HepG2 (cell line): ENCODE data around the gene SGF29. TPM values are rescaled to one million over a fixed set of nuclear protein-coding genes. Genes with fewer than 3 reads are reported as not detected.

Experiments
- ATAD3A ChIP-seq: sonication (generic); formaldehyde crosslinking; IDR thresholded peaks from 2 replicates; pipeline ENCODE4 v1.4.0; 2020; ENCODE audit warnings: missing genetic modification reagents
- CREB3 ChIP-seq: sonication (generic); formaldehyde crosslinking; IDR thresholded peaks from 2 replicates; pipeline ENCODE4 v1.5.0; 2020; ENCODE audit warnings: missing genetic modification reagents
- DDIT3 ChIP-seq: sonication (generic); formaldehyde crosslinking; IDR thresholded peaks from 2 replicates; pipeline ENCODE4 v1.4.0; 2020; ENCODE audit warnings: mild to moderate bottlenecking, missing genetic modification reagents
- DZIP1 ChIP-seq: sonication (generic); formaldehyde crosslinking; IDR thresholded peaks from 2 replicates; pipeline ENCODE4 v1.5.0; 2020; ENCODE audit warnings: mild to moderate bottlenecking, missing genetic modification reagents
- ERF ChIP-seq: IDR thresholded peaks from 2 replicates; pipeline ENCODE4 v1.6.1; 2018; ENCODE audit warnings: missing biosample characterization, missing genetic modification reagents
- FOXC1 ChIP-seq: sonication (generic); formaldehyde crosslinking; IDR thresholded peaks from 2 replicates; pipeline ENCODE4 v1.8.0; 2022; ENCODE audit warnings: mild to moderate bottlenecking, missing genetic modification reagents, borderline replicate concordance
- HNF4G ChIP-seq, 2 experiments: sonication (generic) in 1 of 2; formaldehyde crosslinking in 1 of 2; IDR thresholded peaks; 2 replicates each; pipeline versions ENCODE4 v1.4.0 to v1.6.1; 2011 to 2020; ENCODE audit warnings: borderline replicate concordance in 2 of 2, low read depth in 2 of 2, mild to moderate bottlenecking in 2 of 2, low read length in 1 of 2, missing genetic modification reagents in 1 of 2, moderate library complexity in 1 of 2
- JUN ChIP-seq: sonication (generic); formaldehyde crosslinking; IDR thresholded peaks from 2 replicates; pipeline ENCODE4 v1.4.0; 2020; ENCODE audit warnings: mild to moderate bottlenecking, missing genetic modification reagents
- MLLT10 ChIP-seq: sonication (generic); formaldehyde crosslinking; IDR thresholded peaks from 2 replicates; pipeline ENCODE4 v1.4.0; 2020; ENCODE audit warnings: missing genetic modification reagents
- POLR2AphosphoS5 ChIP-seq: IDR thresholded peaks from 2 replicates; pipeline ENCODE4 v1.6.1; 2012; ENCODE audit warnings: low read depth, low read length
- POLR2G ChIP-seq: fragments of 200-400 bp; formaldehyde crosslinking; IDR thresholded peaks from 2 replicates; pipeline ENCODE4 v1.6.1; 2018; ENCODE audit warnings: mild to moderate bottlenecking, low read depth, low read length, moderate library complexity
- RCOR2 ChIP-seq: IDR thresholded peaks from 2 replicates; pipeline ENCODE4 v1.6.1; 2016; ENCODE audit warnings: missing biosample characterization, missing genetic modification reagents
- SP5 ChIP-seq: IDR thresholded peaks from 2 replicates; pipeline ENCODE4 v1.6.1; 2016; ENCODE audit warnings: low read depth, borderline replicate concordance
- THAP11 ChIP-seq: IDR thresholded peaks from 2 replicates; pipeline ENCODE4 v1.6.1; 2016; ENCODE audit warnings: missing biosample characterization, missing genetic modification reagents
- THYN1 ChIP-seq: sonication (generic); formaldehyde crosslinking; IDR thresholded peaks from 2 replicates; pipeline ENCODE4 v1.8.1; 2023; ENCODE audit warnings: low read depth, mild to moderate bottlenecking, moderate library complexity, missing genetic modification reagents, borderline replicate concordance
- ZBTB37 ChIP-seq: sonication (generic); formaldehyde crosslinking; IDR thresholded peaks from 2 replicates; pipeline ENCODE4 v1.4.0; 2020; ENCODE audit warnings: mild to moderate bottlenecking, missing genetic modification reagents
- ZFP82 ChIP-seq: sonication (generic); formaldehyde crosslinking; IDR thresholded peaks from 2 replicates; pipeline ENCODE4 v1.5.1; 2020; ENCODE audit warnings: mild to moderate bottlenecking, missing genetic modification reagents, borderline replicate concordance
- ZFYVE20 ChIP-seq: sonication (generic); formaldehyde crosslinking; IDR thresholded peaks from 2 replicates; pipeline ENCODE4 v1.8.0; 2023; ENCODE audit warnings: low read depth, mild to moderate bottlenecking, moderate library complexity, missing genetic modification reagents, borderline replicate concordance
- ZNF792 ChIP-seq: IDR thresholded peaks from 2 replicates; pipeline ENCODE4 v1.6.1; 2016
- ZXDC ChIP-seq: sonication (generic); formaldehyde crosslinking; IDR thresholded peaks from 2 replicates; pipeline ENCODE4 v1.5.0; 2020; ENCODE audit warnings: mild to moderate bottlenecking, missing genetic modification reagents
- polyA plus RNA-seq, 8 experiments: library from polyadenylated mRNA; depleted of rRNA in 3 of 8; stranded (reverse) in 7 of 8; unstranded in 1 of 8; fragments of >200 nt; fragmentation: Illumina TruSeq in 4 of 8; extraction: Trizol in 4 of 8; gene quantifications; 2 replicates each; pipeline versions ENCODE4 v1.2.1 to v1.2.3, GENCODE V29; 2011 to 2016; ENCODE audit warnings: low read depth in 4 of 8, missing spikeins in 1 of 8, mixed read lengths in 1 of 8; ENCODE audit not compliant: insufficient read depth in 1 of 8
- total RNA-seq, 5 experiments: library from RNA; depleted of rRNA; stranded (reverse); fragments of >200 nt; fragmentation: Illumina TruSeq; extraction: Trizol; gene quantifications; 2 replicates each; pipeline ENCODE4 v1.2.3, GENCODE V29; 2016; ENCODE audit warnings: low read depth in 1 of 5

SGF29 gene
- total and polyA plus RNA-seq, 2 of the 13 experiments (the other 11 are each of a cell fraction or from before 2014, with no cell fraction given): 5.0 to 29.4 TPM

DNA sequence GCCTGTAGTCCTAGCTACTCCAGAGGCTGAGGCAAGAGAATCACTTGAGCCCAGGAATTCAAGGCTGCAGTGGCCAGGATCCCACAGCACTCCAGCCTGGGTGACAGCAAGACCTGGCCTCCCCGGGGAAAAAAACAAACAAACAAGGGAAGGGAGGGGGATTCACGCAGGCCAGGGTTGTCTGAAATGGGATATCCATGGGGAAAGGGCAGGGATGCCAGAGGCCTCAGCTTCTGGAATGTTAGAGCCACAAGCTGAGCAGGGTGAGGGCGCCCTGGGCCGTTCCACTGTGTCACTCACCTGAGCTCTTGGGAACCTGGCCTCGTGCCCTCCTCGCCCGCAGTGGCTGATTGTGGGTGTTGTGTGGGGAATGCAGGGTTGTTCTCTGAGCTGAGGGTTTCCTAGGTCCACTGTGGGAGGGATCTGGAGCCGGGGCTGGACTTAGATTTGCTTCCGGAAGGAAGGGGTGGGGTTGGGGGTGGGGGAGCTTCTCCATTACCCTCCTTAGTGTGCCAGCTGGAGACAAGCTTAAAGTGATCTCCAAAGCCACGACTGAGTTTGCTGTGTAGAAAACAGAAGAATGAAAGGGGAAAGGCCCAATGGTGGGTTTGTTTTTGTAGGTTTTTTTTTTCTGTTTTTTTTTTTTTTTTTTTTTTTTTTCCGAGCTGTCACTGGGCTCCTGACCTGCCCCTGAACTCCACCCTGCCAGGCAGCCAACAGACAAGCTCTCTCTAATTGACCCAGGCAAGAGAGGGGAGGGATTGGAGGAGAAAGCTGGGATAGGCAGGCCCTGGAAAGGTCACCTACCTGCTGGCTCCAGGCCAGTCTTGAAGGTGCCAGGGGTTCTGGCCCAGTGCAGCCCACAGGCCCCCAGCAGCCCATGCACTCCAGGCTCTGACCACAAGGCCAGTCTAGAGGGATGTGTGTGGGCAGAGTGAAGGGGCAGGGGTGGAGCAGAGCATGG is 56.2 kb downstream of the SGF29 start, which contains the start of gene SULT1A1 (continued):
- TF ChIP-seq ZFP82 (CRISPR knock-in tag) (peak; percentile 66; the same call in 1 of the 2 replicates), SP5 (CRISPR knock-in tag) (0 out of 2 replicates have a peak, but pooled peaks have one; percentile 55), ZNF792 (CRISPR knock-in tag) (peak; percentile 93), FOXC1 (CRISPR knock-in tag) (no peak; the same call in 1 of the 2 replicates), MLLT10 (CRISPR knock-in tag) (no peak), THAP11 (CRISPR knock-in tag) (no peak; the same call in 1 of the 2 replicates), ATAD3A (peak; percentile 74; the same call in 1 of the 2 replicates), ERF (CRISPR knock-in tag) (peak; percentile 58), POLR2AphosphoS5 (peak; percentile 97), DZIP1 (CRISPR knock-in tag) (no peak; the same call in 1 of the 2 replicates), HNF4G (IDR thresholded peaks at IDR 0.05; ENCODE audit: borderline replicate concordance, low read depth, low read length) (no peak), HNF4G (CRISPR knock-in tag; IDR thresholded peaks at IDR 0.05; ENCODE audit: borderline replicate concordance, low read depth) (peak; percentile 43; the same call in 1 of the 2 replicates), ZBTB37 (no peak; the same call in 1 of the 2 replicates), THYN1 (CRISPR knock-in tag) (no peak), ZXDC (no peak; the same call in 1 of the 2 replicates), RCOR2 (CRISPR knock-in tag) (peak; percentile 42; the same call in 1 of the 2 replicates), ZFYVE20 (no peak), DDIT3 (CRISPR knock-in tag) (no peak), JUN (peak; percentile 30; the same call in 1 of the 2 replicates), CREB3 (CRISPR knock-in tag) (no peak), POLR2G (peak; percentile 91)
